AG09319 (cell line): ENCODE data around the gene THTPA.
A peak's percentile ranks its signal among the peaks of the same experiment; 100 is the strongest.

ENCODE experiments used
- DNase-seq: peaks from one replicate; pipeline ENCODE4 v3.0.0-alpha.2; 2010; ENCODE audit warnings: low read depth; ENCODE audit errors: extremely low read depth
- TF ChIP-seq, protein P1 (sequence below): IDR thresholded peaks from 2 replicates; pipeline ENCODE4 v1.5.1; 2011; ENCODE audit warnings: low read depth, mild to moderate bottlenecking, inconsistent platforms, low read length, moderate library complexity

THTPA gene

DNA sequence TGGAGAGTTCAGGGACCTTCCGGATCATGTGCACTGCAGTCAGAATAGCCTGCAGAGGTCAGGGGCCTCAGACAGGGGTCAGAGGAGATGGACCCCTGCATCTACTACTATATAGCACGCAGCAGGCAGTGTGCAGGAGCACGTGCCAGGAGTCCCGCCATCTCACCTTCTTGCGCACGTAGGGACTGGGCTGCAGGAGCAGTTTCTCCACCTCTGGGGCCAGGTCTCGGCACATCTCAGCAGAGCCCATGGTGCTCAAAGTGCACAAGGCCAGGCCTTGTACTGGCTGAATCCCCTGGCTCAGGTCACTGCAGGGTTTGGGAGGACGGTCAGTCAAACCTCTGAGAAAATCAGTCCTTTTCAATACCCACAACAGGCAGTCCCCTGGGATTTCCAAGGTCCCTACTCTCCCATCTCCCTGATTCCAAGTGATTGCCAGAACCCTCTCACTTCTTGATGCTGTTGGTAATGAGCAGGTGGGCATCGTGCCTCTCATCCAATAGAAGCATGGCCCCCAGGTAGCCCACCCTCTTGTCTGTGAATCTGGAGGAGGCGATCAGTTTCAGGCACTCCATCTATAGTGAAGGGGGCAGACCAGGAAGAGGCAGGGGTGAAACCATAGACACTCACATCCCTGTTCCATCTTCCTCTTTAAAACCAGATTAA, 10.2 kb downstream of the THTPA start:
- TF ChIP-seq, protein P1, sequence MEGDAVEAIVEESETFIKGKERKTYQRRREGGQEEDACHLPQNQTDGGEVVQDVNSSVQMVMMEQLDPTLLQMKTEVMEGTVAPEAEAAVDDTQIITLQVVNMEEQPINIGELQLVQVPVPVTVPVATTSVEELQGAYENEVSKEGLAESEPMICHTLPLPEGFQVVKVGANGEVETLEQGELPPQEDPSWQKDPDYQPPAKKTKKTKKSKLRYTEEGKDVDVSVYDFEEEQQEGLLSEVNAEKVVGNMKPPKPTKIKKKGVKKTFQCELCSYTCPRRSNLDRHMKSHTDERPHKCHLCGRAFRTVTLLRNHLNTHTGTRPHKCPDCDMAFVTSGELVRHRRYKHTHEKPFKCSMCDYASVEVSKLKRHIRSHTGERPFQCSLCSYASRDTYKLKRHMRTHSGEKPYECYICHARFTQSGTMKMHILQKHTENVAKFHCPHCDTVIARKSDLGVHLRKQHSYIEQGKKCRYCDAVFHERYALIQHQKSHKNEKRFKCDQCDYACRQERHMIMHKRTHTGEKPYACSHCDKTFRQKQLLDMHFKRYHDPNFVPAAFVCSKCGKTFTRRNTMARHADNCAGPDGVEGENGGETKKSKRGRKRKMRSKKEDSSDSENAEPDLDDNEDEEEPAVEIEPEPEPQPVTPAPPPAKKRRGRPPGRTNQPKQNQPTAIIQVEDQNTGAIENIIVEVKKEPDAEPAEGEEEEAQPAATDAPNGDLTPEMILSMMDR: no peak

GRCh38 chr14:23566778-23567185, 10.7 kb downstream of the THTPA start:
- TF ChIP-seq, protein P1: peak; percentile 16
- no peak for DNase-seq

More for the DNA sequence above, 10.2 kb downstream of the THTPA start:
- no peak for DNase-seq

GRCh38 chr14:23567186-23568020, 11.3 kb downstream of the THTPA start, which contains the start of gene AP1G2:
TSS of gene AP1G2 (minus strand) at chr14:23567791. CDS start at chr14:23567314, 477 bp downstream.
- TF ChIP-seq, protein P1: no peak
- no peak for DNase-seq

DNA sequence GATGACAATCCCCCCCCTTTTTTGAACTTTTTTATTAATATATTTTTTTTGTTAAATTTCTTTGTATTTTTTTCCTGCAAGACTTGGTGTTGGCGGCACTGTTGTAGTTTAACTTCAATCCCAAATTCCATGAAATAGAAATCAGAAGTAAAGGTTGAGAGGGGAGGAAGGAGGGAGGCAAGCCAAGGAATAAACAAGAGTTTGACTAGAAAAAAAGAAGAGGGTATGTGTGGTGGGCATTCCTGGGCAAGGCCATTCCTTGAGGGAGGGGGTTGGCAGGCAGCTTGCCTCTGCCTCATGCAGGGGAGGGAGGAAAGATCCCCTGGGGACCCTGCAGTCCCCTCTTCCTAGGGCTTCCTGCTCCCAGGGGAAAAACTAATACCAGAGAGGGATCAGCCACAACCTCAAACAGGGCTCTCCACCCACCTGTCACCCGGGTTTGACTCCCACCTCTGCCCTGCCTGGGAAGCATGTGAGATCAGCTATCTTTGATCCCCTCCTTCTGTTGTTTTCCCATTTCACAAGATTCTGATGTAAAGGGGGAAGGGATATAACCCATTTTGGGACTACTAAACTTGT, 12.0 kb downstream of the THTPA start:
- TF ChIP-seq, protein P1: no peak
- DNase-seq: no peak

GRCh38 chr14:23568600-23569331, 12.7 kb downstream of the THTPA start:
- no peak for DNase-seq
- TF ChIP-seq, protein P1: no peak; the same call in none of the 2 replicates

- DNase-seq: no peak
Measured at GRCh38 chr14:23569443-23570151, 13.5 kb downstream of the THTPA start.

More at GRCh38 chr14:23569443-23570151, 13.5 kb downstream of the THTPA start:
- TF ChIP-seq, protein P1: no peak
